22Rv1 (cell line): ENCODE measurements around the gene LRRC40.

Experiments used
- ZFX ChIP-seq: fragments of 450-650 bp; IDR thresholded peaks from 2 replicates; pipeline ENCODE4 v1.6.1; 2017; ENCODE audit warnings: antibody characterized with exemption, borderline replicate concordance
- TF ChIP-seq, protein P1 (sequence below): fragments of 450-650 bp; IDR thresholded peaks from 2 replicates; pipeline ENCODE4 v1.5.1; 2017; ENCODE audit warnings: mild to moderate bottlenecking

DNA sequence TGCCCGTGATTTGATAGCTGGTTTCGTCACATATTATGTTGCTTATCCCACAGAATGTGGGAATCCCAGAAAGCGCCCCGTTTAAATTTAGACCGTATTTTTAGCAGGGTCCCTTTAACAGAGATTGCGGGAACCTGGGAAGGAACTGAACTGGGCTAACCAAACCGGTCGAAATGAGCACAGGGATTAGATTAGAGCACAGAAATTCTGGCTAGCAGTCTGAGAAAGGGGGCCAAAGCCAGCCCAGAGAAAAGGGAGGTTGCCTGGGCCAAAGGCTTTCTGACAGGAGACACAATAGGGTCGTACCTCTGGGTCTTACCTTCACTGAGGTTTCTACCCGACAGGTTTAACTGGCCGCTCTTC lies 327 bp downstream of the LRRC40 start:
- TF ChIP-seq, protein P1, sequence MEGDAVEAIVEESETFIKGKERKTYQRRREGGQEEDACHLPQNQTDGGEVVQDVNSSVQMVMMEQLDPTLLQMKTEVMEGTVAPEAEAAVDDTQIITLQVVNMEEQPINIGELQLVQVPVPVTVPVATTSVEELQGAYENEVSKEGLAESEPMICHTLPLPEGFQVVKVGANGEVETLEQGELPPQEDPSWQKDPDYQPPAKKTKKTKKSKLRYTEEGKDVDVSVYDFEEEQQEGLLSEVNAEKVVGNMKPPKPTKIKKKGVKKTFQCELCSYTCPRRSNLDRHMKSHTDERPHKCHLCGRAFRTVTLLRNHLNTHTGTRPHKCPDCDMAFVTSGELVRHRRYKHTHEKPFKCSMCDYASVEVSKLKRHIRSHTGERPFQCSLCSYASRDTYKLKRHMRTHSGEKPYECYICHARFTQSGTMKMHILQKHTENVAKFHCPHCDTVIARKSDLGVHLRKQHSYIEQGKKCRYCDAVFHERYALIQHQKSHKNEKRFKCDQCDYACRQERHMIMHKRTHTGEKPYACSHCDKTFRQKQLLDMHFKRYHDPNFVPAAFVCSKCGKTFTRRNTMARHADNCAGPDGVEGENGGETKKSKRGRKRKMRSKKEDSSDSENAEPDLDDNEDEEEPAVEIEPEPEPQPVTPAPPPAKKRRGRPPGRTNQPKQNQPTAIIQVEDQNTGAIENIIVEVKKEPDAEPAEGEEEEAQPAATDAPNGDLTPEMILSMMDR = no peak
- no peak for TF ChIP-seq ZFX
